ENCODE data around the gene RPS6KB2. TPM values are rescaled to one million over a fixed set of nuclear protein-coding genes. Genes with fewer than 3 reads are reported as not detected.
A peak's percentile ranks its signal among the peaks of the same experiment; 100 is the strongest.

Gene RPS6KB2
- total and polyA plus RNA-seq, 2 of the 4 experiments (the other 2 are of a cell fraction): 50.7 to 58.4 TPM

DNA sequence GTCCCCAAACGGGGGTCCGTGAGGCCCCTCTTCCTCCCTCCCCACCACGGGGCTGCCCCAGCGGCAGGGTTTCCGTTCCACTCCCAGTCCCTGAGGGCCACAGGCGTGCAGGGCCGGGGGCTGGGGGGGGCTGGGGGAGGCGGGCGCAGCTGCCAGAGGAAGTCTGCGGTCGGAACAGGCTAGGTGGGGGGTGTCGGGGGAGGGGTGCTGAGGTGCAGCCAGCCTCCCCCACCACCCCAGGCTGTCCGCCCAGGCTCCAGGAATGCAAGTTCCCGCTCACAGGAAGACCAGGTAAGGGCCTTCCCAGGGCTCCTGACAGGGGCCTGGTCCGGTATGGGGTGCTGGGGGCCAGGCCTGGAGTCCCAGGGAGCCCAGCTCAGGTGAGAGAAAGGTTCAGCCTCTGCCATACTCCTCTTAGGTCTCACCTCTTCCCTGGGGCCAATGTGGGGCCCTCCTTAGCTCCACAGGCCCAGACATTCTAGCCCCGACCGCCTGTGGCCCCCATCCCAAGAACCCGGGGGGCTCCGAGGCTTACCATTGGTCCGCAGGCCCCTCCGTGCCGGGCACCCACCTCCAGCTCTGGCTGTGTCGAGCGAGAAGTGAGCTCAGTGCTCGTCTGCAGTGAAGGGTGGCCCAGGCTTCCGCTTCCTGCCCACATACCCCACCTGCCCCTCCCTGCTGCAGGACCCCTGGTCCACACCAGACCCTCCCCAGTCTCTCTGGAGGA lies 9.0 kb downstream of the RPS6KB2 start, which contains the start of gene PTPRCAP:
PTPRCAP (minus strand) TSS at position 601 of the 727 bp plus-strand sequence; CDS start at position 538, 63 bp downstream.
- Histone ChIP-seq H2AFZ (replicated peaks; ENCODE audit: low read length, poor library complexity) (peak within 1 kb of the TSS; percentile 7), H3K4me3 (ENCODE audit: insufficient read depth, low read depth, low read length) (no peak within 1 kb of the TSS), H2BK120ac (ENCODE audit: low read depth, low read length) (no peak within 1 kb of the TSS), H3K56ac (ENCODE audit: extremely low read depth, insufficient read depth, low read length) (no peak within 1 kb of the TSS), H3K14ac (replicated peaks; ENCODE audit: low read depth, low read length) (no peak within 1 kb of the TSS), H3K27me3 (ENCODE audit: control insufficient read depth, insufficient read depth, low read length) (no peaks in the 10 kb centered on the region), H4K20me1 (ENCODE audit: insufficient read depth, low read length) (peaks cover 3% of the 10 kb centered on the region), H4K5ac (ENCODE audit: low read depth, low read length) (no peak within 1 kb of the TSS), H2BK20ac (ENCODE audit: low read depth, low read length) (no peak within 1 kb of the TSS), H4K8ac (ENCODE audit: low read depth in 2 of 2, low read length in 2 of 2) (no peak within 1 kb of the TSS), H3K23ac (ENCODE audit: low read depth, low read length) (no peak within 1 kb of the TSS), H3K4me2 (ENCODE audit: low read depth, low read length) (no peak within 1 kb of the TSS), H3K9me1 (ENCODE audit: insufficient read depth, low read length) (peaks cover 5% of the 10 kb centered on the region; the same call in 1 of the 2 replicates), H2AK5ac (ENCODE audit: low read depth, low read length) (no peak within 1 kb of the TSS), H3K18ac (ENCODE audit: low read depth, low read length) (no peak within 1 kb of the TSS), H2AK9ac (replicated peaks; ENCODE audit: low read depth, low read length, poor library complexity) (no peak within 1 kb of the TSS), H2BK5ac (ENCODE audit: low read depth, low read length, poor library complexity, severe bottlenecking) (no peak within 1 kb of the TSS), H3K4ac (ENCODE audit: low read depth, low read length) (no peak within 1 kb of the TSS), H3K9ac (ENCODE audit: low read depth, low read length) (no peak within 1 kb of the TSS), H4K91ac (ENCODE audit: insufficient read depth, low read depth, low read length) (no peak within 1 kb of the TSS), H3K4me1 (ENCODE audit: control insufficient read depth, insufficient read depth, low read length) (no peaks in the 10 kb centered on the region), H2BK15ac (ENCODE audit: low read depth, low read length) (no peak within 1 kb of the TSS), H3K9me3 (ENCODE audit: control insufficient read depth, insufficient read depth, low read length) (no peaks in the 10 kb centered on the region), H3K79me1 (ENCODE audit: low read depth in 1 of 2, low read length in 2 of 2) (peaks cover 6 to 17% of the 10 kb centered on the region in 2 experiments), H3K27ac (ENCODE audit: insufficient read depth, low read length) (no peak within 1 kb of the TSS), H3K36me3 (ENCODE audit: control insufficient read depth, insufficient read depth, low read length) (peaks cover 66% of the 10 kb centered on the region)
- DNase-seq (no peak), ATAC-seq (ENCODE audit: low read depth) (no peak)
- BruUV-seq (replicated peaks): no TSS peak
- POLR2A ChIA-PET (ENCODE audit: unreplicated experiment): interaction anchor here (0.5 to 0.6 kb wide), 2 partner anchors 30 to 1366 kb away, joined by 3 to 12 read pairs; no protein-coding TSS in a partner anchor
- CTCF ChIA-PET: no interaction called here
- TF ChIP-seq CTCF (conservative IDR thresholded peaks at IDR 0.05; ENCODE audit: low read depth, low read length) (no peak), RAD21 (IDR thresholded peaks at IDR 0.05; ENCODE audit: low read length) (no peak)
- intact Hi-C loops (cut with micrococcal nuclease): no loop called here
- dilution Hi-C loops (cut with HindIII; ENCODE audit: low sequenced_read_pairs, unreplicated experiment): no loop called here
- in situ Hi-C loops (cut with MboI; ENCODE audit: low sequenced_read_pairs): no loop called here
- 90% methylated on average over 5 of the region's 26 CpGs; no CpG with 5 or more reads in 1 of the 2 experiments for WGBS, 2 experiments (ENCODE audit: extremely low coverage in 2 of 2, insufficient read length in 1 of 2)
